Stomach smooth muscle (tissue), 2 donors: ENCODE data around the gene E2F4.
A peak's percentile ranks its signal among the peaks of the same experiment; 100 is the strongest.

Source experiments
- H3K27ac ChIP-seq: one replicate; pipeline ENCODE4 v1.7.0; 2013; ENCODE audit warnings: mild to moderate bottlenecking, low read length, inconsistent platforms
- H3K27me3 ChIP-seq, 2 donors: one replicate each; pipeline ENCODE4 v1.7.0; 2013; ENCODE audit warnings: low read length in 2 of 2; ENCODE audit not compliant: insufficient read depth in 2 of 2, control insufficient read depth in 1 of 2
- H3K36me3 ChIP-seq, 2 donors: one replicate each; pipeline ENCODE4 v1.7.0; 2013; ENCODE audit warnings: low read length in 2 of 2; ENCODE audit not compliant: control insufficient read depth in 2 of 2, insufficient read depth in 2 of 2
- H3K4me1 ChIP-seq: one replicate; pipeline ENCODE4 v1.7.0; 2013; ENCODE audit warnings: low read length; ENCODE audit not compliant: control insufficient read depth, insufficient read depth
- H3K4me3 ChIP-seq, 2 donors: one replicate each; pipeline ENCODE4 v1.7.0; 2013; ENCODE audit warnings: low read length in 2 of 2
- H3K9ac ChIP-seq, 2 donors: one replicate each; pipeline ENCODE4 v1.7.0; 2013; ENCODE audit warnings: low read length in 2 of 2, mild to moderate bottlenecking in 1 of 2
- H3K9me3 ChIP-seq, 2 donors: one replicate each; pipeline ENCODE4 v1.7.0; 2013; ENCODE audit warnings: low read length in 2 of 2; ENCODE audit not compliant: control insufficient read depth in 2 of 2
- donor health status: healthy.
- donor health status: Pancreatic carcinoma.

Gene E2F4

DNA sequence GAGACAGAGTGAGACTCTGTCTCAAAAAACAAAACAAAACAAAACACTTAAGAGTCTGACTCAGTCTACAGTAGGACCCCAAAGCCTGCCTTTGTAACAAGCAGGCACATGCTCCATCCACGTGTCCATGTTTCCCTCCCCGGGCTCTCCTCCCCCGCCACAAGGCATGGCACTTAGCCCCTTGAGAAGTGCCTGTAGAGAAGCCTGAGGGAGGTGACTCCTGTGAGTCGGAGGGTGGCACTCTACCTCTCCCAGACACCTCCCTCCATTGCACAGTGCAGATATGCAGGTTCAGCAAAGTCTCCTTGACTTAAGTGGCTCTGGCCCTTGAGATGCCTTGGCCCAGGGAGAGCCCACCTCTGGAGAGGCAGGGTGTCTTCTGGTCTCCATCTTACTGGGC lies 48.6 kb downstream of the E2F4 start:
- H3K36me3 ChIP-seq: peaks cover 9 to 29% of the 10 kb centered on the region in 2 donors
- no peaks in the 10 kb centered on the region for H3K27me3 ChIP-seq
- H3K4me3 ChIP-seq: no peak overlapping the region
- H3K27ac ChIP-seq: no peak overlapping the region
- H3K9ac ChIP-seq: no peak overlapping the region
- H3K9me3 ChIP-seq: no peaks in the 10 kb centered on the region
- peaks cover 22% of the 10 kb centered on the region for H3K4me1 ChIP-seq

DNA sequence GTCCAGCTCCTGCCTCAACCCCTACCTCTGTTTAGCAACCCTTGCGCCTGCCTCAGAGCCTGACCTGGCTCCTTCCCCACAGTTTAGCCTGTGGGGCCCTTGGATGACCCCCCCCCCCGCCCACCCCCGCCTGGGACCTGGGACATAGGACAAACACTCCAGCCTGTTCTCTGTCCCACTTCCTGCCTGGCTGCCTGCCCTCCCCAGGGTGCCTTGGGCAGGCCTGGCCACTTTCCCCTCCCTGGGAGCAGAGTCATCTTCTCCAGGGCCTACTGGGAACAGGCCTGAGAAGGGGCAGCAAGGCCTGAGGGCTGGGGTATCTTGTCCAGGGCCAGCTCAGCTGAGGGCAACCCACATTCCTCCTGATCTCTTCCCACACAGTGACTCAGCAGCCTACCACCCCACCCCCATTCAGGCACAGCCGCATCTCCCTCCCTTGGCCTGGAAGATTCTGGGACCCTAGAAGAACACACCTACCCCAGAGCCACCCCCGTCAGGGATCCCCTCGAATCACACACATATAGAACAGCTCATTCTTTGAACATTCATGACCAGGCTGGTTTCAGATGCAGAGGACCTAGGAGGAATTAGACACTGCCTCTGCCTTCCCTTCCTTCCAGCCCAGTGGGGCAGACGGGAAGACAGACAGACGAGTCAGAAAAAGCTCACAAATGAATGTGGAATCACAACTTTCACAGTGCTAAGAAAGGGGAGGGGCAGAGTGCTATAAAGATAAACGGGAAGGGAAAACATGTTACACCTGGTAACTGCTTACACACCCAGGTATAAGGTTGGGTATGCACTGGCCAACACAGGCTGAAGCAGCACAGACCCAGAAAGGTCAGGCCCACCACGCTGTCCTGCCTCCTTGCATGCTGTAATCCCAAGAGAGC lies 49.3 kb downstream of the E2F4 start:
- no peaks in the 10 kb centered on the region for H3K27me3 ChIP-seq
- H3K9ac ChIP-seq: peak overlapping the region; percentile 14 to 21
- no peaks in the 10 kb centered on the region for H3K9me3 ChIP-seq
- H3K27ac ChIP-seq: peak overlapping the region; percentile 24
- H3K36me3 ChIP-seq: peaks cover 3 to 22% of the 10 kb centered on the region in 2 donors
- no peak overlapping the region for H3K4me3 ChIP-seq
- H3K4me1 ChIP-seq: peaks cover 30% of the 10 kb centered on the region

DNA sequence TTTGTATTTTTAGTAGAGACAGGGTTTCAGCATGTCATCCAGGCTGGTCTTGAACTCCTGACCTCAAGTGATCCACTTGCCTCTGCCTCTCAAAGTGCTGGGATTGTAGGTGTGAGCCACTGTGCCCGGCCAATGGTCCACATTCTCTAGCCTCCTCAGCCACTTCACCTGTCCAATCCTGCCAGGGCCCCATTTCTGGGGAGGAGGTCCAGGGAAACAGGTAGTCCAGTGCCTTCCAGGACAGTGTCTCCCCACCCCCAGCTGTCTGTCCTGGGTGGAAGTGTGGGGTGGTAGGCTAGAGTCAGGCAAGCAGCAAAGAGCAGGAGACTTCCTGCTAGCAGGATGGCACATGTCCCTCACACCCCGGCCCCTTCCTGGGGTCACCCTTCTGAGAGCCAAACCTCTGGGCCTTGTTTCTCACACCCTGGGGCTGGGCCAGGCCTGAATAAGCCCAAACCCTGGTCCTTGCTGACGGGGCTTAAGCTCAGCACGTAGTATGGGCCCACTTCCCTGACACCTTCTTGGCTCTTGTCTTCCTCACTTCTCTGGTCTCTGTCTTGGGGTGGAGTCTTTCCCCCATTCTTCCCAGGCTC lies 50.3 kb downstream of the E2F4 start:
- Histone ChIP-seq H3K36me3 (peaks cover 0 to 15% of the 10 kb centered on the region in 2 donors), H3K27ac (no peak overlapping the region), H3K9ac (no peak overlapping the region), H3K27me3 (no peaks in the 10 kb centered on the region), H3K4me1 (peaks cover 36% of the 10 kb centered on the region), H3K4me3 (no peak overlapping the region), H3K9me3 (no peaks in the 10 kb centered on the region)

GRCh38 chr16:67243481-67243880 lies 51.5 kb downstream of the E2F4 start:
- peak overlapping the region; percentile 37 for H3K27ac ChIP-seq
- no peak overlapping the region for H3K9ac ChIP-seq
- peaks cover 47% of the 10 kb centered on the region for H3K4me1 ChIP-seq
- peaks cover 0 to 7% of the 10 kb centered on the region in 2 donors for H3K36me3 ChIP-seq
- no peaks in the 10 kb centered on the region for H3K9me3 ChIP-seq
- H3K27me3 ChIP-seq: peaks cover 0 to 4% of the 10 kb centered on the region in 2 donors
- no peak overlapping the region for H3K4me3 ChIP-seq

DNA sequence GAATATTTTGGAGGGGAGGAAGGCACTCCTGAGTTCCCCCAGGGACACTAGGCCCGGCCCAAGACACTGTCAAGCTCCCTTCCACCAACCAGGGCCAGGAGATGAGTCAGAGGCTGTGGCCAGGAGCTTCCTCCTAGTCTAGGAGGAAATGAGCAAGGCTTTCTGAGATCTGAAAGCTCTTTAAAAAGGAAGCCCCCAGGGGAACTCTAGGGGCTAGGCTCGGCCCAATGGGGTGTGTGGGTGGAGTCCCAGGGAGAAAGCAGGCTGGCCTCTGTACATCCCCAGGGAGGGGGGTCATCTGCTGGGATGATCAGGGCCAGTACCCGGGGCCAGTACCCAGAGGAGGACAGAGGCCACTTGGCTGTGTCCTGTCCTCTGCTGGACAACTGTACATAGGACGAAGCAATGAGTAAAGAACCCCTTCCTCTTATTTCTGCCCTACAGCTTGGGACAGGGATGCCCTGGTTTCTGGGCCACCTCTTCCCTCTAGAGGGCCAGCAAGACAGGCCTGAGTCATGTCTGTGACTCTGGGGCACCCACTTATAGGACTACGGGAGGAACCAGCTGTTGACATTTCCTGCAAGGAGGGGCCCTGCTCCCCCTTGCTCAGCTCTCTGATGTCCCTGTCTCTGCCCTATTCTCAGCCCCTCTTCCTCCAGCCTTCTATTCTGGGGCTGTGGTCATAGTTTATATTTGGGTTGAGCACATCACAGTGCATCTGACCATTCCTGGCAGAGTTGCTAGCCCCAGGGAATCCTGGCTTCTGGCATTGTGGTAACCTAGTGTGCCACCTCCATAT lies 52.6 kb downstream of the E2F4 start:
- Histone ChIP-seq H3K4me3 (peak overlapping the region in 1 of 2 donors; percentile 7), H3K27me3 (peaks cover 4 to 11% of the 10 kb centered on the region in 2 donors), H3K9ac (peak overlapping the region in 1 of 2 donors; percentile 48), H3K27ac (peak overlapping the region; percentile 37), H3K9me3 (no peaks in the 10 kb centered on the region), H3K4me1 (peaks cover 57% of the 10 kb centered on the region), H3K36me3 (no peaks in the 10 kb centered on the region)

DNA sequence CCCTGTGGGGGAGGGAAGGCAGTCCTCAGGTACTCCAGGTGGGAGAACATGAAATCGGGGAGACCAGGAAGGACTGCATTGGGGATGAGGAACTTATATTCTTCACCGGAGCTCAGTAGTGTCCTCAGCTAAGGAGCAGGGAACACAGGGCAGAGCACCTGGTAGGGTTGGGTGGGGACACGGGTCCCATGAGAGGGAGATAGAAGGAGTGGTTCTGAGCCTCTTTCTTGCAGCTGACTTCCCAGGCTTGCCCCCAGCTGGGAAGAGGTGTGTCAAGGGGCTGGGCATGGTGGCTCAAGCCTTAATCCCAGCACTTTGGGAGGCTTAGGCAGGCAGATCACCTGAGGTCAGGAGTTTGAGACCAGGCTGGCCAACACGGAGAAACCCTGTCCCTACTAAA lies 53.2 kb downstream of the E2F4 start:
- no peaks in the 10 kb centered on the region for H3K36me3 ChIP-seq
- peak overlapping the region in 1 of 2 donors; percentile 86 for H3K4me3 ChIP-seq
- peaks cover 10 to 16% of the 10 kb centered on the region in 2 donors for H3K27me3 ChIP-seq
- no peaks in the 10 kb centered on the region for H3K9me3 ChIP-seq
- peaks cover 57% of the 10 kb centered on the region for H3K4me1 ChIP-seq
- H3K27ac ChIP-seq: peak overlapping the region; percentile 37
- no peak overlapping the region for H3K9ac ChIP-seq

DNA sequence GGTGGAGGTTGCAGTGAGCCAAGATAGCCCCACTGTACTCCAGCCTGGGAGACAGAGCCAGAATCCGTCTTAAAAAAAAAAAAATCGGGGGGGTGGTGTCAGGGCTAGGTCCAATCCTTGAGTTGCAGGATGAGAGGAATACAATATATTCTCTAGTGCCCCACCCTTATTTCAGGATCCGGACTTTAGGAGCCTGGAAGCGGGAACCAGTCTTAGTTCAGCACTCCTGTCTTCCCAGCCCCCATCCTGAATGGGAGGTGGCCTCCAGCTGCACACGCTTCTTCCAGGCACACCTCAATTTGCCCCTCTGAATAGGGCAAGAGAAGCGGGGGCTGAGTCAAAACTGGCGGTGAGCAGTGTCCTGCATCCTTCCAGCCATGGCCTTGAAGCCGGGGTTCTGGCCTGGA lies 53.7 kb downstream of the E2F4 start:
- Histone ChIP-seq H3K27me3 (peaks cover 12 to 21% of the 10 kb centered on the region in 2 donors), H3K36me3 (no peaks in the 10 kb centered on the region), H3K4me1 (peaks cover 54% of the 10 kb centered on the region), H3K9me3 (no peaks in the 10 kb centered on the region), H3K9ac (peak overlapping the region; percentile 55 to 65), H3K4me3 (peak overlapping the region; percentile 86), H3K27ac (peak overlapping the region; percentile 55)

DNA sequence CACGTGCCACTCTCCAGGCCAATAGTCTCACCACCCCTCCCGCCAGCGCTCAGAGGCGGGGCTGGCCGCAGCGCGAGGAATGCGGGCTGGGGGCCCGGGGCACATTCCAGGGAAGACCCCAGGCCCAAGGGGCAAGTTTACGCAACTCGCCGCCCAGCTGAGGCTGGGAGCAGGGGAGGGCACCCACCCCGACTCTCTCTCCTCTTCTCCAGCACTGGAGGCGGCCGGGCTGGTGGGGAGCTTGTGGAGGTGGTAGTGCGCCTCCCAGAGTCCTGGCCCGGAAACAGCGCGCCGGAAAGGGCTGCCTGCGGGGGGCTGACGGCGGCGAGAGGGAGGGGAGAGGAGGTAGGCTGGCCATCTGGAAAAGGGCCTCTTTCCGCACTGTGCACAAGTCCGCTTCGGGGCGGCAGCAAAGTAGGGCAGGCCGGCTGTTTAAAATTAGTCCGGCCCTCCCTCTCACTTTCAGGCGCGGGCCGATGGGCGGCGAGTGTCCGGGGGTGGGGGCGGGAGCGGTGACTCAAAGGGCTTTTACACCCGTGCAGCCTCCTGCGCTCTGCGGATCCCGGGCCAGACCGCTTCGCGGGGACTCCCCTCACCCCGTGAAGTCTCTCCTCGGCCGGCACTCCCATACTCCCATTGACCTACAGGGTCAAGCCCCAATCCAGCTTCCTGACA lies 54.3 kb downstream of the E2F4 start:
- H3K27ac ChIP-seq: peak overlapping the region; percentile 55

GRCh38 chr16:67246756-67247191 lies 54.8 kb downstream of the E2F4 start:
- H3K9ac ChIP-seq: peak overlapping the region; percentile 60 to 65
- H3K27me3 ChIP-seq: peaks cover 13 to 28% of the 10 kb centered on the region in 2 donors
- H3K36me3 ChIP-seq: no peaks in the 10 kb centered on the region
- peaks cover 49% of the 10 kb centered on the region for H3K4me1 ChIP-seq
- peak overlapping the region; percentile 86 for H3K4me3 ChIP-seq
- H3K27ac ChIP-seq: peak overlapping the region; percentile 37
- H3K9me3 ChIP-seq: no peaks in the 10 kb centered on the region

More for the DNA sequence above, 54.3 kb downstream of the E2F4 start:
- H3K9me3 ChIP-seq: no peaks in the 10 kb centered on the region
- H3K4me1 ChIP-seq: peaks cover 51% of the 10 kb centered on the region
- peak overlapping the region; percentile 55 to 65 for H3K9ac ChIP-seq
- peaks cover 12 to 26% of the 10 kb centered on the region in 2 donors for H3K27me3 ChIP-seq
- H3K4me3 ChIP-seq: peak overlapping the region; percentile 86
- H3K36me3 ChIP-seq: no peaks in the 10 kb centered on the region
